A673 (cell line): ENCODE data around the gene ACSM4.

Experiments used
- EZH2 ChIP-seq: fragments of 200-600 bp; sonication (generic); IDR thresholded peaks from 2 replicates; pipeline ENCODE4 v1.6.1; 2017; ENCODE audit warnings: borderline replicate concordance, low read depth, mild to moderate bottlenecking, mixed read lengths, antibody characterized with exemption, low read length; ENCODE audit not compliant: poor library complexity, severe bottlenecking
- TF ChIP-seq, protein P1 (sequence below): fragments of 300-800, 200-600 bp; sonication (generic); conservative IDR thresholded peaks from 2 replicates; pipeline ENCODE4 v1.5.1; 2017; ENCODE audit warnings: low read depth, mild to moderate bottlenecking, antibody characterized with exemption, low read length, moderate library complexity, mixed read lengths

DNA sequence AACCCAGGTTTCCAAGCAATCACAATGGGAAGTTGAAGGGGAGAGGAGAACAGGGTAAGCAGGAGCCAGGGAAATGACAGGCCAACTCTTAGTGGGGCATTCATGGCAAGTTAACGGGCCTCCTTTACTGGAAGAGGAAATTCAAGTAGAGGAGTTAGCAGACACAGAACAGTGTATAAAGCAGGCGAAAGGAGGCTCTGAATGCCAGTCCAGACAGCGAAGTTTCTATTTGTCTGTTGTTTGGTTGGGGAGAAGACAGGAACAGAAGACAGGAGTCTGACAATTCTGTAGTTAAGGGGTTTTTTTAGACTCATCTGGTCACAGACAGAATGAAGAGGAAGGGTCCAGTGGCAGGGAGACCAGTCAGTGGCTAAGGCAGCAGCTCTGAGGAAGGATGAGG is at the start of gene ACSM4:
- TF ChIP-seq, protein P1, sequence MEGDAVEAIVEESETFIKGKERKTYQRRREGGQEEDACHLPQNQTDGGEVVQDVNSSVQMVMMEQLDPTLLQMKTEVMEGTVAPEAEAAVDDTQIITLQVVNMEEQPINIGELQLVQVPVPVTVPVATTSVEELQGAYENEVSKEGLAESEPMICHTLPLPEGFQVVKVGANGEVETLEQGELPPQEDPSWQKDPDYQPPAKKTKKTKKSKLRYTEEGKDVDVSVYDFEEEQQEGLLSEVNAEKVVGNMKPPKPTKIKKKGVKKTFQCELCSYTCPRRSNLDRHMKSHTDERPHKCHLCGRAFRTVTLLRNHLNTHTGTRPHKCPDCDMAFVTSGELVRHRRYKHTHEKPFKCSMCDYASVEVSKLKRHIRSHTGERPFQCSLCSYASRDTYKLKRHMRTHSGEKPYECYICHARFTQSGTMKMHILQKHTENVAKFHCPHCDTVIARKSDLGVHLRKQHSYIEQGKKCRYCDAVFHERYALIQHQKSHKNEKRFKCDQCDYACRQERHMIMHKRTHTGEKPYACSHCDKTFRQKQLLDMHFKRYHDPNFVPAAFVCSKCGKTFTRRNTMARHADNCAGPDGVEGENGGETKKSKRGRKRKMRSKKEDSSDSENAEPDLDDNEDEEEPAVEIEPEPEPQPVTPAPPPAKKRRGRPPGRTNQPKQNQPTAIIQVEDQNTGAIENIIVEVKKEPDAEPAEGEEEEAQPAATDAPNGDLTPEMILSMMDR = no peak
- TF ChIP-seq EZH2 = no peak
